Measurements from ENCODE around the gene QRICH1. TPM values are rescaled to one million over a fixed set of nuclear protein-coding genes. Genes with fewer than 3 reads are reported as not detected.

The QRICH1 gene
- total and polyA plus RNA-seq, 2 of the 13 experiments (the other 11 are each of a cell fraction or from before 2014, with no cell fraction given) = 52.6 to 102 TPM

DNA sequence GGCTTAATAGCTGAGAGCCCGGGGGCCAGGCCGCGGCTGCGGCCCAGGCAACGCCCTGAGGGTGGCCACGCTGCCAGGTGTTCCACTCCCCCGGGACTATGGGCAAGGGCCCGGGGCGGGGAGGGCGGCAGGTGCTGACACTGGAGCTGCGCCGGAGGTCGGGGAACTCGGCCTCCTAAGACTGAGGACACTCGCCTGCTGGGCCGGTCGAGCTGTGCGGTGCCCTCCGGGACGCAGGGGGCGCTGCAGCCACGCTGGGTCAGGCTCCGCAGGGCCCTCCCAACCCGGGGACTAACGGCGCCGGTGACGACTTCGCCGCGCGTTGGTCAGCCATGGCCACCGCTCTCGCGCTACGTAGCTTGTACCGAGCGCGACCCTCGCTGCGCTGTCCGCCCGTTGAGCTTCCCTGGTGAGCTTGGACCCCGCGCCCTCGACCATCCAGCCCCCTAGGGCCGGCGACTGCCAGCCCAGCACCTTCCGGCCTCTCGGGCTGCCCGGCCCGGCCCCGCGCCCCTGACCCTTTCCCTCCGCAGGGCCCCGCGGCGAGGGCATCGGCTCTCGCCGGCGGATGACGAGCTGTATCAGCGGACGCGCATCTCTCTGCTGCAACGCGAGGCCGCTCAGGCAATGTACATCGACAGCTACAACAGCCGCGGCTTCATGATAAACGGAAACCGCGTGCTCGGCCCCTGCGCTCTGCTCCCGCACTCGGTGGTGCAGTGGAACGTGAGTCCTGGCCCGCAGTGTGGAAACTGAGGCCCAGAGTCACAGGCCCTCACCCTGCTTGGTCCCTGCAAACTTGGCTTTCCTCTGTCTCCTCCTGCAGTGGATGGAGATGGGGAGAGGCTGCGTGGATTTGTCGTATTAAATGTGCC is 71.8 kb downstream of the QRICH1 start, which contains the start of gene NDUFAF3 (continued):
- TF ChIP-seq, protein P1, sequence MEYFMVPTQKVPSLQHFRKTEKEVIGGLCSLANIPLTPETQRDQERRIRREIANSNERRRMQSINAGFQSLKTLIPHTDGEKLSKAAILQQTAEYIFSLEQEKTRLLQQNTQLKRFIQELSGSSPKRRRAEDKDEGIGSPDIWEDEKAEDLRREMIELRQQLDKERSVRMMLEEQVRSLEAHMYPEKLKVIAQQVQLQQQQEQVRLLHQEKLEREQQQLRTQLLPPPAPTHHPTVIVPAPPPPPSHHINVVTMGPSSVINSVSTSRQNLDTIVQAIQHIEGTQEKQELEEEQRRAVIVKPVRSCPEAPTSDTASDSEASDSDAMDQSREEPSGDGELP (IDR thresholded peaks at IDR 0.05; ENCODE audit: borderline replicate concordance, low read depth) = peak; percentile 47; the same call in 1 of the 2 replicates
- TF ChIP-seq HOXA9 (CRISPR knock-in tag; IDR thresholded peaks at IDR 0.05; ENCODE audit: borderline replicate concordance) (peak; percentile 65; the same call in 1 of the 2 replicates), ZNF30 (CRISPR knock-in tag; IDR thresholded peaks at IDR 0.05) (0 out of 2 replicates have a peak, but pooled peaks have one; percentile 32), ZNF230 (CRISPR knock-in tag; IDR thresholded peaks at IDR 0.05) (0 out of 2 replicates have a peak, but pooled peaks have one; percentile 27), MBNL3 (CRISPR knock-in tag; conservative IDR thresholded peaks at IDR 0.05) (no peak), GATAD2A (CRISPR knock-in tag; IDR thresholded peaks at IDR 0.05) (0 out of 2 replicates have a peak, but pooled peaks have one; percentile 30), NFE2L1 (CRISPR knock-in tag; IDR thresholded peaks at IDR 0.05; ENCODE audit: borderline replicate concordance) (0 out of 2 replicates have a peak, but pooled peaks have one; percentile 52), SUZ12 (IDR thresholded peaks at IDR 0.05; ENCODE audit: low read depth, low read length) (no peak), ZNF619 (CRISPR knock-in tag; IDR thresholded peaks at IDR 0.05) (peak; percentile 33; the same call in 1 of the 2 replicates), ATAD3A (CRISPR knock-in tag; IDR thresholded peaks at IDR 0.05) (no peak), HCFC1 (IDR thresholded peaks at IDR 0.05; ENCODE audit: low read depth, low read length) (peak; percentile 28; the same call in 1 of the 2 replicates), RFXAP (CRISPR knock-in tag; IDR thresholded peaks at IDR 0.05; ENCODE audit: borderline replicate concordance) (peak; percentile 76; the same call in 1 of the 2 replicates), ZNF724P (CRISPR knock-in tag; IDR thresholded peaks at IDR 0.05; ENCODE audit: borderline replicate concordance) (no peak), KLF13 (CRISPR knock-in tag; IDR thresholded peaks at IDR 0.05) (no peak), TAF1 (CRISPR knock-in tag; IDR thresholded peaks at IDR 0.05) (peak; percentile 81)
- TF ChIP-seq, protein P2, sequence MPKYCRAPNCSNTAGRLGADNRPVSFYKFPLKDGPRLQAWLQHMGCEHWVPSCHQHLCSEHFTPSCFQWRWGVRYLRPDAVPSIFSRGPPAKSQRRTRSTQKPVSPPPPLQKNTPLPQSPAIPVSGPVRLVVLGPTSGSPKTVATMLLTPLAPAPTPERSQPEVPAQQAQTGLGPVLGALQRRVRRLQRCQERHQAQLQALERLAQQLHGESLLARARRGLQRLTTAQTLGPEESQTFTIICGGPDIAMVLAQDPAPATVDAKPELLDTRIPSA (CRISPR knock-in tag; IDR thresholded peaks at IDR 0.05; ENCODE audit: borderline replicate concordance) = no peak
- TF ChIP-seq, protein P3, sequence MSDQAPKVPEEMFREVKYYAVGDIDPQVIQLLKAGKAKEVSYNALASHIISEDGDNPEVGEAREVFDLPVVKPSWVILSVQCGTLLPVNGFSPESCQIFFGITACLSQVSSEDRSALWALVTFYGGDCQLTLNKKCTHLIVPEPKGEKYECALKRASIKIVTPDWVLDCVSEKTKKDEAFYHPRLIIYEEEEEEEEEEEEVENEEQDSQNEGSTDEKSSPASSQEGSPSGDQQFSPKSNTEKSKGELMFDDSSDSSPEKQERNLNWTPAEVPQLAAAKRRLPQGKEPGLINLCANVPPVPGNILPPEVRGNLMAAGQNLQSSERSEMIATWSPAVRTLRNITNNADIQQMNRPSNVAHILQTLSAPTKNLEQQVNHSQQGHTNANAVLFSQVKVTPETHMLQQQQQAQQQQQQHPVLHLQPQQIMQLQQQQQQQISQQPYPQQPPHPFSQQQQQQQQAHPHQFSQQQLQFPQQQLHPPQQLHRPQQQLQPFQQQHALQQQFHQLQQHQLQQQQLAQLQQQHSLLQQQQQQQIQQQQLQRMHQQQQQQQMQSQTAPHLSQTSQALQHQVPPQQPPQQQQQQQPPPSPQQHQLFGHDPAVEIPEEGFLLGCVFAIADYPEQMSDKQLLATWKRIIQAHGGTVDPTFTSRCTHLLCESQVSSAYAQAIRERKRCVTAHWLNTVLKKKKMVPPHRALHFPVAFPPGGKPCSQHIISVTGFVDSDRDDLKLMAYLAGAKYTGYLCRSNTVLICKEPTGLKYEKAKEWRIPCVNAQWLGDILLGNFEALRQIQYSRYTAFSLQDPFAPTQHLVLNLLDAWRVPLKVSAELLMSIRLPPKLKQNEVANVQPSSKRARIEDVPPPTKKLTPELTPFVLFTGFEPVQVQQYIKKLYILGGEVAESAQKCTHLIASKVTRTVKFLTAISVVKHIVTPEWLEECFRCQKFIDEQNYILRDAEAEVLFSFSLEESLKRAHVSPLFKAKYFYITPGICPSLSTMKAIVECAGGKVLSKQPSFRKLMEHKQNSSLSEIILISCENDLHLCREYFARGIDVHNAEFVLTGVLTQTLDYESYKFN (CRISPR knock-in tag; conservative IDR thresholded peaks at IDR 0.05) = no peak; the same call in 1 of the 2 replicates
- TF ChIP-seq, protein P4, sequence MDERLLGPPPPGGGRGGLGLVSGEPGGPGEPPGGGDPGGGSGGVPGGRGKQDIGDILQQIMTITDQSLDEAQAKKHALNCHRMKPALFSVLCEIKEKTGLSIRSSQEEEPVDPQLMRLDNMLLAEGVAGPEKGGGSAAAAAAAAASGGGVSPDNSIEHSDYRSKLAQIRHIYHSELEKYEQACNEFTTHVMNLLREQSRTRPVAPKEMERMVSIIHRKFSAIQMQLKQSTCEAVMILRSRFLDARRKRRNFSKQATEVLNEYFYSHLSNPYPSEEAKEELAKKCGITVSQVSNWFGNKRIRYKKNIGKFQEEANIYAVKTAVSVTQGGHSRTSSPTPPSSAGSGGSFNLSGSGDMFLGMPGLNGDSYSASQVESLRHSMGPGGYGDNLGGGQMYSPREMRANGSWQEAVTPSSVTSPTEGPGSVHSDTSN (CRISPR knock-in tag; IDR thresholded peaks at IDR 0.05) = no peak
- TF ChIP-seq, protein P5, sequence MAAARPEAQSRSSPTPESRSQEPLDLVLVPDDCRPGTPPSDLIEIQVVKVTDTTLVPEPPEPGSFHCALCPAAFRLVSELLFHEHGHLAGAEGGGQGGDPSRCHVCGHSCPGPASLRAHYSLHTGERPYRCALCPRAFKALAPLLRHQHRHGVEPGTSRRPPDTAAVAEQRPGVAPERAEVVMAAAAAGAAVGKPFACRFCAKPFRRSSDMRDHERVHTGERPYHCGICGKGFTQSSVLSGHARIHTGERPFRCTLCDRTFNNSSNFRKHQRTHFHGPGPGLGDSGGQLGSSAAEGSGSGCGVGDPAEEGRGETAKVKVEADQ (CRISPR knock-in tag; IDR thresholded peaks at IDR 0.05; ENCODE audit: borderline replicate concordance) = peak; percentile 64; the same call in 1 of the 2 replicates

Measured in HepG2 (cell line).